H9 (cell line): ENCODE data around the gene RASGEF1C. TPM values are rescaled to one million over a fixed set of nuclear protein-coding genes. Genes with fewer than 3 reads are reported as not detected.

Experiments used
- DNase-seq: peaks from one replicate; pipeline ENCODE4 v3.0.0-alpha.2; 2017
- H2AFZ ChIP-seq: one replicate; pipeline ENCODE4 v1.6.1; 2013; ENCODE audit warnings: mild to moderate bottlenecking, low read length, control low read depth, moderate library complexity
- H2AK5ac ChIP-seq: 2 replicates; pipeline ENCODE4 v1.6.1; 2013; ENCODE audit warnings: low read length, control low read depth, mixed read lengths; ENCODE audit not compliant: insufficient read length
- H2BK120ac ChIP-seq: one replicate; pipeline ENCODE4 v1.6.1; 2013; ENCODE audit warnings: low read depth, mild to moderate bottlenecking, low read length, control low read depth, inconsistent platforms; ENCODE audit not compliant: poor library complexity, severe bottlenecking
- H2BK12ac ChIP-seq: 2 replicates; pipeline ENCODE4 v1.6.1; 2013; ENCODE audit warnings: low read length, control low read depth, mixed read lengths, low read depth; ENCODE audit not compliant: insufficient read length
- H2BK15ac ChIP-seq: 2 replicates; pipeline ENCODE4 v1.6.1; 2013; ENCODE audit warnings: low read depth, low read length, control low read depth
- H2BK20ac ChIP-seq: one replicate; pipeline ENCODE4 v1.6.1; 2013; ENCODE audit warnings: low read depth, mild to moderate bottlenecking, low read length, control low read depth, inconsistent platforms; ENCODE audit not compliant: poor library complexity, severe bottlenecking
- H2BK5ac ChIP-seq: 2 replicates; pipeline ENCODE4 v1.6.1; 2013; ENCODE audit warnings: low read length, control low read depth, mixed read lengths; ENCODE audit not compliant: insufficient read length
- H3K14ac ChIP-seq: 2 replicates; pipeline ENCODE4 v1.6.1; 2013; ENCODE audit warnings: low read length, control low read depth; ENCODE audit not compliant: insufficient read depth
- H3K18ac ChIP-seq: 2 replicates; pipeline ENCODE4 v1.6.1; 2013; ENCODE audit warnings: low read depth, mild to moderate bottlenecking, mixed read lengths, low read length, control low read depth; ENCODE audit not compliant: insufficient read length
- H3K23ac ChIP-seq: 2 replicates; pipeline ENCODE4 v1.6.1; 2013; ENCODE audit warnings: low read length, control low read depth, mixed read lengths, low read depth; ENCODE audit not compliant: insufficient read length
- H3K23me2 ChIP-seq: 2 replicates; pipeline ENCODE4 v1.6.1; 2013; ENCODE audit warnings: low read depth, mild to moderate bottlenecking, mixed read lengths, low read length, control low read depth; ENCODE audit not compliant: insufficient read length, poor library complexity, severe bottlenecking
- H3K27ac ChIP-seq: 2 replicates; pipeline ENCODE4 v1.5.1; 2013; ENCODE audit warnings: low read length, control low read depth, mixed read lengths, low read depth; ENCODE audit not compliant: insufficient read length
- H3K27me3 ChIP-seq: 2 replicates; pipeline ENCODE4 v1.6.1; 2013; ENCODE audit warnings: low read length, control low read depth, inconsistent platforms; ENCODE audit not compliant: insufficient read depth
- H3K4ac ChIP-seq: 2 replicates; pipeline ENCODE4 v1.6.1; 2013; ENCODE audit warnings: low read depth, mild to moderate bottlenecking, control low read depth, inconsistent platforms, low read length, moderate library complexity
- H3K4me1 ChIP-seq: 2 replicates; pipeline ENCODE4 v1.6.1; 2013; ENCODE audit warnings: low read length, control low read depth, inconsistent platforms; ENCODE audit not compliant: insufficient read depth
- H3K4me2 ChIP-seq: 2 replicates; pipeline ENCODE4 v1.6.1; 2013; ENCODE audit warnings: low read length, control low read depth, mixed read lengths; ENCODE audit not compliant: insufficient read length, insufficient read depth
- H3K56ac ChIP-seq: 2 replicates; pipeline ENCODE4 v1.6.1; 2013; ENCODE audit warnings: low read depth, mild to moderate bottlenecking, mixed read lengths, low read length, control low read depth; ENCODE audit not compliant: insufficient read length
- H3K79me1 ChIP-seq: 2 replicates; pipeline ENCODE4 v1.6.1; 2013; ENCODE audit warnings: low read depth, mild to moderate bottlenecking, moderate library complexity, low read length, control low read depth, inconsistent platforms; ENCODE audit not compliant: insufficient read depth, poor library complexity, severe bottlenecking
- H3K79me2 ChIP-seq: 2 replicates; pipeline ENCODE4 v1.6.1; 2013; ENCODE audit warnings: low read length, control low read depth, inconsistent platforms; ENCODE audit not compliant: insufficient read depth
- H3K9ac ChIP-seq: 2 replicates; pipeline ENCODE4 v1.6.1; 2013; ENCODE audit warnings: low read length, control low read depth, mixed read lengths; ENCODE audit not compliant: insufficient read length; ENCODE audit errors: extremely low read depth
- H3K9me3 ChIP-seq: one replicate; pipeline ENCODE4 v1.6.1; 2013; ENCODE audit warnings: low read depth, low read length, inconsistent platforms; ENCODE audit not compliant: control insufficient read depth
- H3T11ph ChIP-seq: one replicate; pipeline ENCODE4 v1.6.1; 2013; ENCODE audit warnings: mild to moderate bottlenecking, low read length, control low read depth, inconsistent platforms
- H4K20me1 ChIP-seq: one replicate; pipeline ENCODE4 v1.6.1; 2013; ENCODE audit not compliant: control insufficient read depth, insufficient read length, insufficient read depth
- H4K5ac ChIP-seq: 2 replicates; pipeline ENCODE4 v1.6.1; 2013; ENCODE audit warnings: low read depth, mild to moderate bottlenecking, mixed read lengths, low read length, control low read depth; ENCODE audit not compliant: insufficient read length
- H4K8ac ChIP-seq: replicated peaks from 2 replicates; pipeline ENCODE4 v1.6.1; 2013; ENCODE audit warnings: low read length, control low read depth, mixed read lengths, low read depth; ENCODE audit not compliant: insufficient read length
- H4K91ac ChIP-seq: 2 replicates; pipeline ENCODE4 v1.6.1; 2013; ENCODE audit warnings: low read depth, mild to moderate bottlenecking, moderate library complexity, mixed read lengths, low read length, control low read depth; ENCODE audit not compliant: insufficient read length
- H3K27ac Mint-ChIP-seq, 3 experiments: 2 replicates in 2 of 3; 3 replicates in 1 of 3; pipeline ENCODE4 v1.8.0; 2020 to 2021; ENCODE audit warnings: mixed read lengths in 3 of 3, mild to moderate bottlenecking in 1 of 3, moderate library complexity in 1 of 3
- H3K27me3 Mint-ChIP-seq: 2 replicates; pipeline ENCODE4 v1.8.0; 2021; ENCODE audit warnings: low read depth, mild to moderate bottlenecking, moderate library complexity, mixed read lengths
- H3K36me3 Mint-ChIP-seq, 3 experiments: 2 replicates in 2 of 3; 3 replicates in 1 of 3; pipeline ENCODE4 v1.8.0; 2020 to 2021; ENCODE audit warnings: low read depth in 3 of 3, mixed read lengths in 3 of 3; ENCODE audit not compliant: insufficient read depth in 1 of 3
- H3K4me1 Mint-ChIP-seq, 2 experiments: 2 replicates each; pipeline ENCODE4 v1.8.0; 2020; ENCODE audit warnings: mixed read lengths in 2 of 2
- H3K4me3 Mint-ChIP-seq, 2 experiments: 2 replicates in 1 of 2; 3 replicates in 1 of 2; pipeline ENCODE4 v1.8.0; 2020 to 2021; ENCODE audit warnings: mild to moderate bottlenecking in 2 of 2, mixed read lengths in 2 of 2, moderate library complexity in 1 of 2
- H3K9me3 Mint-ChIP-seq, 2 experiments: 2 replicates in 1 of 2; 3 replicates in 1 of 2; pipeline ENCODE4 v1.8.0; 2020; ENCODE audit warnings: mild to moderate bottlenecking in 2 of 2, mixed read lengths in 2 of 2, moderate library complexity in 1 of 2
- CTCF ChIP-seq: fragments of 200-600 bp; sonication (generic); conservative IDR thresholded peaks from 3 replicates; pipeline ENCODE4 v1.8.0; 2021; ENCODE audit warnings: antibody characterized with exemption, mild to moderate bottlenecking
- WGBS: extraction: QIAGEN DNeasy Blood & Tissue Kit; methylation state at CpG from one replicate; pipeline ENCODE4 v1.1.7; 2013; ENCODE audit warnings: missing lambda C conversion rate, low lambda C conversion rate, mixed read lengths; ENCODE audit not compliant: insufficient read length; ENCODE audit errors: extremely low coverage; 5-methylcytosine and 5-hydroxymethylcytosine counted together
- total RNA-seq: library from RNA; stranded (reverse); gene quantifications from 2 replicates; pipeline ENCODE4 v1.2.1, GENCODE V29; 2021

RASGEF1C gene
- total RNA-seq, 1 experiment from 2014 or later: 0.83 TPM

- peaks cover 0 to 3% (median 0%) of the 10 kb centered on the region in 3 experiments; a peak in 3 of 7 replicates for H3K36me3 Mint-ChIP-seq
- peaks cover 9 to 14% of the 10 kb centered on the region in 2 experiments for H3K4me1 Mint-ChIP-seq
- Histone ChIP-seq H3K14ac (no peak overlapping the region), H4K8ac (no peak overlapping the region), H3K9ac (no peak overlapping the region), H2BK5ac (no peak overlapping the region), H3K9me3 (no peaks in the 10 kb centered on the region), H3K79me2 (no peaks in the 10 kb centered on the region), H2BK15ac (no peak overlapping the region), H3K27me3 (no peaks in the 10 kb centered on the region), H2BK12ac (no peak overlapping the region), H3T11ph (no peak overlapping the region), H4K91ac (no peak overlapping the region), H2BK20ac (no peak overlapping the region), H3K79me1 (no peaks in the 10 kb centered on the region), H3K4ac (no peak overlapping the region), H3K4me2 (no peak overlapping the region), H3K4me1 (no peaks in the 10 kb centered on the region), H4K5ac (no peak overlapping the region), H2BK120ac (no peak overlapping the region), H3K23ac (no peak overlapping the region), H3K23me2 (no peaks in the 10 kb centered on the region), H2AK5ac (no peak overlapping the region), H3K18ac (no peak overlapping the region), H3K56ac (no peak overlapping the region), H4K20me1 (no peaks in the 10 kb centered on the region), H3K27ac (no peak overlapping the region), H2AFZ (no peak overlapping the region)
- DNase-seq: no peak
- peak overlapping the region in 1 of 3 experiments; percentile 14; a peak in 1 of 7 replicates for H3K27ac Mint-ChIP-seq
- peaks cover 6 to 17% of the 10 kb centered on the region in 2 experiments; a peak in 4 of 5 replicates for H3K9me3 Mint-ChIP-seq
- no CpG with 5 or more reads among the region's 11 CpGs for WGBS
- TF ChIP-seq CTCF: no peak
- H3K4me3 Mint-ChIP-seq: no peak overlapping the region
- no peaks in the 10 kb centered on the region; the same call in 1 of the 2 replicates for H3K27me3 Mint-ChIP-seq
Observed at GRCh38 chr5:180180846-180181245, 28.2 kb downstream of the RASGEF1C start.
